Pulmonary artery endothelial cell (primary cell): ENCODE data around the gene CD274. TPM values are rescaled to one million over a fixed set of nuclear protein-coding genes. Genes with fewer than 3 reads are reported as not detected.
"Not testable (repeated sequence)": the region's sequence is repeated elsewhere in the genome, so short reads cannot be mapped to it uniquely, and the experiment has no call there.

Experiments used
- DNase-seq: peaks from one replicate; pipeline ENCODE4 v3.0.0-alpha.2; 2011; ENCODE audit warnings: low read depth, low spot score
- total RNA-seq: library from RNA; depleted of rRNA; stranded (reverse); fragments of >200 nt; gene quantifications from 2 replicates; pipeline ENCODE4 v1.2.3, GENCODE V29; 2014

Gene CD274
- total RNA-seq, 1 donor from 2014 or later = 39.2 TPM

DNA sequence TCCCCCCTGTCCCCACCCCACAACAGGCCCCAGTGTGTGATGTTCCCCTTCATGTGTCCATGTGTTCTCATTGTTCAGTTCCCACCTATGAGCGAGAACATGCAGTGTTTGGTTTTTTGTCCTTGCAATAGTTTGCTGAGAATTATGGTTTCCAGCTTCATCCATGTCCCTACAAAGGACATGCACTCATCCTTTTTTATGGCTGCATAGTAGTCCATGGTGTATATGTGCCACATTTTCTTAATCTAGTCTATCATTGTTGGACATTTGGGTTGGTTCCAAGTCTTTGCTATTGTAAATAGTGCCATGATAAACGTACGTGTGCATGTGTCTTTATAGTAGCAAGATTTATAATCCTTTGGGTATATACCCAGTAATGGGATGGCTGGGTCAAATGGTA, 44.4 kb downstream of the CD274 start:
- not testable (repeated sequence) for DNase-seq

DNA sequence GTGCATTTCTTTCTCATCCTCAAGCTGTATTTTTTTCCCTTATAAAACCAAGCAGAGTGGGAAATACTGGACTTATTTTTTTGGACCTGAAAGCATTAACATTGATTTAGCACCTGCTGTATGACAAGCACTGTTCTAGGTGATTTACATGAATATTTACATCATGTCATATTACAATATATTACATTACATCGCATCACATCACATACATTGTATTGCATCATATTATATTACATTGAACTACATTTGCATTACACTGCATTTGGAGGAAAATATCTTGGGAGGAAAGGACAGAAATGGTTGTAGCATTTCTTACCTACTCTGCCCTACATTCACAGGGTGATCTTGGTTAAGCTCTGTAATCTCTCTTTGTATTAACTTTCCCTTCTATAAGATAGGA, 48.8 kb downstream of the CD274 start:
- DNase-seq = no peak

DNA sequence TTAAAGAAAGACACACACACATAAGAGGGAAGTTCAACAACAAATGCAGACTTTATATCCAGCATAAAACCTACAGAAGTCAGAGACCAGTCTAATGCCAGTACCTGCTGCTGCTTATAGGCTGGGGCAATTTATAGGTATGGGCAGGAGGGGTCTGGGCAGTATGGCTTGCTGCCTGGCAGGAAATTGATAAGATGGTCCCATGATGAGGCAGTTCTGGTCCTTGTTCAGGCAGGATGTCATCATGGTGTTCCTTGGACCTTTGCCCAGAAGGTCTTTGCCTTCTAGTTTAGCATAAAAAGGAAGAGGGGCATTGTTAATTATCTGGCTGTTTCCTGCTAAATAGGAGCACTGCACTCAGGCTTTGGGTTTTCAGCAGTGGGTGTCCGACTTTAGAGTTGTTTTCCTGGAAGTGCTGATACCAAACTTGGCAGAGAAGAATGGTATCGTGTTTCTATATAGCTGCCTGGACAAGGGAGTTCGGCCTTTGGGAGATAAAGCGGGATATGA, 49.6 kb downstream of the CD274 start:
- DNase-seq = peak; percentile 97

DNA sequence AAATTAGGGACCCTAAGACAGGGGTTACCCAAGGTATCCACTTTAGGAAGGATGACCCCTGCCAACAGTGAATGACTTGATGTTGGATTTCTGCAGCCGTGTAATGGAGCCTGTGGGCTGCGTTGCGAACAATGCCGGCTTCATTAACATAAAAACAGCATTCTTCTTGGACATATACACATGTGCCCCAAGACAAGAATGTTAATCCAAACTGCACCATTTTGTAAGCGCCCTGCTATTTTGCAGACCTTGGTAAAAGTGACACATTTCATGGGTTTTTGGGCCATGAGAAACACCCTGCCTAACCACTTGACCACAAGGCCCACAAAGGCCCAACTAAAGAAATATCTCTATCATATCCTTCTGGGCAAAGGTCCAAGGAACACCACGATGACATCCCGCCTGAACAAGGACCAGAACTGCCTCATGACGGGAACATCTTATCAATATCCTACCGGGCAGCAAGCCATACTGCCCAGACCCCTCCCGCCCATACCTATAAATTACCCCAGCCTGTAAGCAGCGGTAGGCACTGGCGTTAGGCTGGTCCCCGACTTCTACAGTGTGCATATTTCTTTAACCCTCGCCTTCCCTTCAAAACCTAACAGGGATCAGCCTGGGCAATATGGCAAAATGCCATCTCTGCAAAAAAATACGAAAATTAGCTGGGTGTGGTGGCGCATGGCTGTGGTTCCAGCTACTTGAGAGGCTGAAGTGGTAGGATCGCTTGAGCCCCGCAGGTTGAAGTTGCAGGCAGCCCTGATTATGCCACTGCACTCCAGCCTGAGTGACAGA, 50.3 kb downstream of the CD274 start:
- DNase-seq = no peak

DNA sequence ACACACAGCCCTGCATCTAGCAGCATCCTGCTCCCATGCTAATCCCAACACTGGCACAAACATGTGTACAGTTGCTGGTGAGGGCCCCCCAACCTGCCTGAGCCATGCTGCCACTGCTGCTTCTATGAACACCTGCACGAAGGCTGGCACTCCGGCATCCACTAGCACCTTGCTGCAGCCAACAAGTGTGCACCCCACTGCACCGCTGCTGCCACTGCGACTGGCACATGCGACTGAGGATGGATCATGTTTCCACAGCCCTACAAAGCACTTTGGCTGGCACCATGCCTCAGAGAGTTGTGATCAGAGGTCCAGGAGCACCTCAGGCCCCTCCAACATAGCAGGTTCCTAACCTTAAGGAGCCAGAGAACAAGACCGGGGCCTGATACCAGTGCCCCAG, 52.2 kb downstream of the CD274 start:
- DNase-seq = no peak

DNA sequence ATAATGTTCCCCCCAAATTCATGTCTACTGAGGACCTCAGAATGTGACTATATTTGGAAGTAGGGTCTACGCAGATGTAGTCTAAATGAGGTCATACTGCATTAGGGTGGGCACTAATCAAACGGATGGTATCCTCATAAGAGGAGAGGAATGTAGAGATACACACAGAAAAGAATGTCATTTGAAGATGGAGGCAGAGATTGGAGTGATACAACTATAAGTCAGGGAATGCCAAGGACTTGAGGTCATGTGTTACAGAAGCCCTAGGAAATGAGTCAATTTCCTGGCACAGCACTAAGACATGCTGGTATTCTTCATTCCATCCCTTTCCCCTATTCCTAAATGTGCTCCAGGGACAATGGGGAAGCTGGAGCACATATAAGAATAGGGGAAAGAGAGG, 59.2 kb downstream of the CD274 start:
- peak; percentile 96 for DNase-seq

DNA sequence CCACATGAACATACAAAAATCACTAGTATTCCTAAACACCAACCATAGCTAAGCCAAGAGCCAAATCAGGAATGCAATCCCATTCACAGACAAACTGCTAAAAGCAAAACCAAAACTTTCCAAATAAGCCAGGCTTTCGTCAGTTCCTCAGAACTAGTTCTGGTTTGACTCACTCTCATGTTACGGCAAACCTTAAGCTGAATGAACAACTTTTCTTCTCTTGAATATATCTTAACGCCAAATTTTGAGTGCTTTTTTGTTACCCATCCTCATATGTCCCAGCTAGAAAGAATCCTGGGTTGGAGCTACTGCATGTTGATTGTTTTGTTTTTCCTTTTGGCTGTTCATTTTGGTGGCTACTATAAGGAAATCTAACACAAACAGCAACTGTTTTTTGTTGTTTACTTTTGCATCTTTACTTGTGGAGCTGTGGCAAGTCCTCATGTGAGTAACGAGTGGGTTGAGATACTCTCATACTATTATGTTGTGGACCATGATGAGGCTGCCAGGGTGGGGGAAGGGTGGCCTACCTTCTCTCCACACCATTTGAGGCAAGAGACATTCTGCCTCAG, 60.1 kb downstream of the CD274 start, which contains the start of gene PDCD1LG2:
Gene PDCD1LG2, plus strand, starts transcription at position 172 of the 572 bp plus-strand sequence. CDS start 12,016 bp downstream, outside the sequence.
- no peak for DNase-seq

DNA sequence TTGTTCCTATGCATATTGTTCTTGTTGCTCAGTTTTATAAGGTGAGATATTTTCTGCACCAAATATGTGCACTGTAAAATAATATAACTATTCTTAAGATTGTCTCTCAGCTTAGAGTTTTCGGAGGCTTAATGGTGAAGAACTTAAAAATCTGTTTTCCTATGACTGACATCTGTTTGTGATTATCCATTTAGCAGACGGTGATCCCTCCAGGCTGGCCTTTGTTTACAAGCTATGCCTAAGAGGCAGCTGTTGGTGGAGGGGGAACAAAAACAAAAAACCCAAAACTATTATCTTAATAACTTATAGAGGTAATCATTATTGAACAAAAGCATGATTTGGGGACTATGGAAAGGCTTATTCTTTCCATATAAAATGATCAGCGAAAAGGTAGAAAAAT, 60.6 kb downstream of the CD274 start:
- no peak for DNase-seq

DNA sequence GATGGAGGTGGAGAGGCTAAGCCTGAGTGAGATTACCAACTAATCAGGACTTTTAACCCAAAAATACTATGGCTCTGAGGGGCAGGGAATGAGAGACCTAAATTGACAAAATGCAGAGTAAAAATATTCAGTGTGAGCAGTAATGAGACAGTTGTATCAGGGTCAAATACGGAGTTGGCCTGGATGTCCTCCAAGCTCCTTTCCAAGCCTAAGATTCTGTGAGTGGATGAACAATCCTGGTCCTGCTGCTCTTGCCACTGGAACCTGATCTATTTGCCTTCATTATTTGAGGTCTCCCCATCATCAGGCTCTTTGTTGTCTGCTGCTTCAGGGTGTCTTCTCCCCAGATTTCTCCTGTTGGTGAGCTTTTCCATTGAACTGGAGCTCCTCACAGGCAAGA, 61.1 kb downstream of the CD274 start:
- DNase-seq = no peak

DNA sequence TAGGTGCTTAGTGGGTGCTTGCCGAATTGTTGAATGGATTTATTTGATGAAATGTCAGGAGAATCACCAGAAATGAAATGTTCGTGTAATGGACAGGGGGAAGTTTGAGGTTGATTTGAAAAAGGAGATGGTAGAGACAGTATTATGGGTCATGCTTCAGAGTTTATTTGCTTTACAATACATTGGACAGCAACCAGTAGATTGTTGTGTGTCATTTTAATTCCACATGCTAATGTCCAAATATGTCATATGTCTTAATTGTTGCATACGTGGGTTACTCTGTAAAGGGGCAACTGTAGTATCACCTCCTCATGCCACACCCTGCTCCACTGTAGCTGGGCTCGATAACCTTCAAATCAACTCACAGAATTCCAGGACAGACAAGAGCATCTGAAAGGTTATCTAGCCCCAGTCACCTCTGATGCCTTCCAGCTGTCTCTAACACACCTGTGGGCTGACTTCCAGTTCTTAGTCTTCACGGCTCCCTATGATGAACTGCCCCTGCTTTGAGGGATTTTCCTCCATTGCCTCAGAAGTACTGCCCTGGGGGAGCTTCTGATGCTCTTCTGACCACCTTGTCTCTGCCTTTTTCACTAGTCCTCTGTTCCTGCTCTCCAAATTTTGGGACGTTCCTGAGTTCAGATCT, 61.7 kb downstream of the CD274 start:
- no peak for DNase-seq

DNA sequence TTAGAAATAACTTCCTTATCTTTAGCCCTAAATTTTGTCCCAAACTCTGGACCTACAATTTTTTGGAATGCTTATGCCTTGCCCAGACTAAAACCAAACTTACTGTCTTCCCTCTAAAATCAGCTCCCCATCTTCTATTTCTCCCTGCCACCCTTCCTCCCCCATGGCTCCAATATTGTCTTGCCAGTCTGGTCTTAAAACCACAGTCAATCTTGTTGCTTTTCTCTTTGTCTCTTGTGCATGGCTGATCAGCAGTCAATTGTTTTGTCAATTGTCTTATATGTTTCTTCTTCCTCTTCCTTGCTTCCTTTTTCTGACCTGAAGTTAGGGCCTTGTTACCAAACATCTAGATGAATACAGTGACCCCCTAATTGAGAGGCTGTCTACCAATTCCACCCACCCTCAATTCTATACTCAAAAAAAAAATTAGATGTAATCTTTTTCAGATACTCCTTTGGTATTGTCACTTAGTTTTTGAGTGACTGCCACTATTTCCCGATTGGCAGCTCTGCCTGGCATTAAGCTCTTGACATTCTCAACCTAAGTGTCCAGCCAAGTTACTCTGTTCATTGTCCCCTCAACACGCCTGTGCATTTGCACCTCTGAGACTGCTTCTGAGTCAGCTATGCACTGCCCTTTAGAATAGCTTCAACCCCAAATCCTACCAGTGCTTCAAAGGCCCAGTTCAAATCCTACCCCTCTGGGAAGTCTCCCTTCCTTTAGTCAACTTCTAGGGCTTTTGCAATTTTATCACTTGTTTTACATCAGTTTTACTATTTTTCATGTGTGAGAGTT, 62.5 kb downstream of the CD274 start:
- DNase-seq = no peak

DNA sequence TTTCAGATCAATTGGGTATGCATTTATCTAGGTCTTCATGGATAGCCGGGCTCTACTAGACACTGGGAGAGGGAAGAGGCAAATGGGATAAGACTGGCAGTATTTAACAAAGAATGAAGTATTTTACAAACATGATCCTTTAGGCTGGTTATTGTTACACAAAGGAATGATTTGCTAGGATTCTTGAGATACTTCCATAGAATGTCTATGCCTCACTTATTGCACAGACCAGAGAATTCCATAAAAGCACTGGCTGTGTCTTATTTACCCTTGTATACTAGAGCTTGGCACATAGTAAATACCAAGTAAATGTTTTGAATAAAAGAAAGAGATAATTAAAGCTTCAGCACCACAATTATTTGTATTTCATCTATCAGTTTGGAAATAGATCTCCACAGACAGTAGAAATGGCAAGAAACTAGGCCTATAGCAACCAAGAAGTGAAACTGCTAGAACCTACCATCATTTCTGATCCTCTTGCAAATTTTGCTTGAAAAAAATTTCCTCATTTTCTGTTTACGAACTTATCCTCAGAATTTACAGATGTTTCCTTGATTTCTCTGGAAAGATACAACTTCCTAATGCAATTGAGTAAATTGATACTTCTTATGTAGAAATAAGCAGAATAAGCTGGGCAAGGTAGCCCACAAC, 63.7 kb downstream of the CD274 start:
- DNase-seq = no peak

DNA sequence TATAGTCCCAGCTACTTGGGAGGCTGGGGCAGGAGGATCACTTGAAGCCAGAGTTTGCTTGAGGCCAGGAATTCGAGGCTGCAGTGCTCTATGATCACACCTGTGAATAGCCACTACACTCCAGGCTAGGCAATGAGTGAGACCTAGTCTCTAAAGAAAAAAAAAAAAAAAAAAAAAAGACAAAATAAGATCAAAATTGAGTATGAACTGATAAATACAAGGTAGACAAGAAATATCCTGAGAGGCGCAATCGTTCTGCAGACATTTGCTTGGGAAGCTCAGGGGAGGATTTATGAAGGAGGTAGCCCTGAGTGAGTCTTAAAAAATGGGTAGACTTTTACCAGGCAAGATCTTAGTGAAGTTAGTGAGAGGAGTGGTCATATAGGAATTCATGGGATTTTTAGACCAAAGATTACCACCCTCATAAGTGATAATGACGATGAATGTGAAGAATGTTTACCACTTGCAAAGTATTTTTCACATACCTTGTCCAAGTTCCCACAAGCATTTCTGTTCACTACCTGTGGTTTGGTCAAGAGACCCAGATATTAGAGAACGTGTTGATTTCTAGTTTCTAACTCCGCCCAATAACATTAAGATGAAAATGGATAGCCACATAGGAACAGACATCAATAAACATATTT, 64.4 kb downstream of the CD274 start:
- DNase-seq = no peak

DNA sequence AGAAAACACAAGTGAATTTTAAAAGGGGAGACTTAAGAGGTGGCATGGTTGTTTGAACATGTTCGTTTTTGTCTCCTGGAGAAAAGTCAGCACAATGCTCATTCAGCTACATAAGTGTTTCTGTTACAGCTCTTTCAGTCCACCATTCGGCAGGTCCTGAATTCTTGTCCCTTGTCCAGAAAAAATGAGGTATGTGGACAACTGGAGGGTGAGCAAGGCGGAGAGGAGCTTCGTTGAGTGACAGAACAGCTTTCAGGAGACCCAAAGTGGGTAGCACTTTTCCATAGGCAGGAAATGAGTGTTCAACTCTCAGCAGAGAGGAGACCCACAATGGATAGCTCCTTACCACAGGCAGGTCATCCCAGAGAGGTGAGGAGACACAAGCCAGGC, 64.9 kb downstream of the CD274 start:
- DNase-seq = no peak

DNA sequence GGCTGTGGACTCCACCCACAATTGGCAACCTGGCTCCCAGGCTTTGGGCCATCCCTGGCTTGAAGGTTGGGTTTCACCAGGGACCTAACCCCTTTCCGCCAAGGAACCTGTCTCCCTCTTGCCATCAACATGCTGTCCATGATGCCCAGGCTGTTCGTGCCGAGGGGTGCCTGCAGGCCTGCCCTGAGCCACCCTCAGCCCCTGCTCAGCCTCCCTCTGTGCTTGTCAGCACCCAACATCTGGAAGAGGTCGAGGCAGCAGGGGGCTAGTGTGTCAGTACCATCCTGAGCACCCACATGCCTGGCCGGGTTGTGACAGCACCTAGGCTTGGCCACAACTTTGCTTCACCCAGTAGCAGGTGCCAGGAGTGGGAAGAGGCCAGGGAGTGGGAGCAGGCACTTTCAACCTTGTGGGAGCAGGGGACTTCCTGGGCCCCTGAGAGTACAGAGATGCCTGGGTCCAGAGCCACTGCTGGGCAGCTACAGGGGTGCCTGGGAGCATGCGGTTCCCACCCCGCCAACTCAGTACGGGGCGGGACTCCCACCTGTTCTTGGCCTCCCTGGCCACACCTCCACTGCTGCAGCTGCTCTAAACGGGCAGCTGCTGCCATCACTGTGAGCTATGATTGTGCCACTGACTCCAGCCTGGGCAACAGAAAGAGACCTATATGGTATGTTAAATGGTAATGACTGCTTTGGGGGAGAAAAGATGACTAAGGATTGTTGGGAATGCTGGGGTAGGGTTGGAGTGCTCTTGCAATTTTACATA, 66.3 kb downstream of the CD274 start:
- DNase-seq = no peak

DNA sequence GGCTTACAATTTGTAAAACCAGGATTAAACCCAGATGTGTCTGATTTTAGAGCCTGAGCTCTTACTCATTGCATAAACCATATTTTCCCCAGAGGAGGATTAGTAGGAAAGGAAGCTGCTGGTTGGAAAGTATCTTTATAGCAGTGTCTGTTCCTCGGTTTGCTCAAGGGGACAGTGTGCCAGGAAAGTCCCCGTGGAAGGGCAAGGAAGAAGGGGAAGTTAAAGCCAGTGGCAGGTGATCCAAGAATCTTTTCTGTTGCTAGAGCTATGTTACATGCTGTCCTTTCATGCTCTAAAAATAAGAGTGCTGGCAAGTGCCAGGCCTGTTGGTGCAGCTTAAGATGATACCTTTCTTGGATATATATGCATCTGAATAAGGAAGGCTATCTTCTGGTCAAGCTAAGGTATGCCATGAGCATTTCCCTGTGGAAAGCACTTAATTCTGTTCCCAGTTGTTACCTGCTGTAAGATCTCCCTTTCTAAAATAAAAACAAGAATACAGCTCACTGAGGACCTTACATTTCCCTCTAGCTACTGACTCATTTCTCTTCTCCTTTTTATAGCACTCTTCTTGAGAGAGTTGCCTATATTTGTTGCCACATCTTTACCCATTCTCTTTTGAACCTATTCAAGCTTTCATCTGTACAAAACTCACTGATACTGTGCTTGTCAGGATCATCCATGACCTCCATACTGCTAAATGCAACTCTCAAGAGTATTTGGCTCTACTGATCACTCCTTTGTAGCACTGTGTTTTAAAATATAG, 68.0 kb downstream of the CD274 start:
- no peak for DNase-seq

DNA sequence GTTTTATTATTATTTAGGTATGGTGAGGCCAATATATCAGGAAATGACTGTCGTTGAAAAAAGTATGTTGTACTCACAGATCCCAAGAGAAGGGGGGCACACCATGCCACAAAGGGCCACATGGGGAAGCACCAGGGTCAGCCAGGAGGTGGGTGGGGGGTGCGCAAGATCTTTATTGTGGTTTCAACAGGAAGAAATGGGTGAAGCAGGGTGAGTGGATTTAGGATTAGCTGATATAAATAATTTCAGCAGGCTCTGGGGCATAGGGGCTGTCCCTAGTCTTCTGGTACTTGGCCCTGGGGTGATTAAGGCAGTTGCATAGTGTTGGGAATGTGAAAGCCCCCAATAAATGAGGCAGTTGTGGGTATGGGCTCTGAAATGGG, 68.6 kb downstream of the CD274 start:
- DNase-seq = no peak
